GM10266 (cell line): ENCODE measurements around the gene PERM1.

Experiments used
- DNase-seq: peaks from one replicate; pipeline ENCODE4 v3.0.0; 2012; ENCODE audit errors: extremely low spot score
- CTCF ChIP-seq: IDR thresholded peaks from 2 replicates; pipeline ENCODE4 v1.5.1; 2012; ENCODE audit warnings: mild to moderate bottlenecking, low read depth; ENCODE audit not compliant: control insufficient read depth, insufficient read depth; ENCODE audit errors: missing control alignments

Gene PERM1

GRCh38 chr1:1024149-1024770 lies 42.4 kb upstream of the PERM1 start:
- no peak for TF ChIP-seq CTCF

GRCh38 chr1:1023700-1024099 lies 41.8 kb upstream of the PERM1 start:
- no peak for DNase-seq
- TF ChIP-seq CTCF, result no peak

More at GRCh38 chr1:1024149-1024770, 42.4 kb upstream of the PERM1 start:
- no peak for DNase-seq

- no peak for DNase-seq
- no peak for TF ChIP-seq CTCF
These were observed 40.6 kb upstream of the PERM1 start for GRCh38 chr1:1022302-1023009.

GRCh38 chr1:1021920-1022259 lies 40.0 kb upstream of the PERM1 start:
- no peak for TF ChIP-seq CTCF
- DNase-seq, result no peak

- TF ChIP-seq CTCF, result no peak
- DNase-seq, result no peak
These were observed 39.4 kb upstream of the PERM1 start for GRCh38 chr1:1021010-1021919.

- DNase-seq, result no peak
These were observed 38.6 kb upstream of the PERM1 start for GRCh38 chr1:1020415-1021009.

More at GRCh38 chr1:1020415-1021009, 38.6 kb upstream of the PERM1 start:
- no peak for TF ChIP-seq CTCF
